Activated gamma-delta T cell treated with anti-CD3 and anti-CD28 coated beads, Interleukin-2, amount 50 U/mL, for 16 hours (primary cell): ENCODE results near the gene PRPF40A.

Experiments used
- DNase-seq: peaks from one replicate; pipeline ENCODE4 v3.0.0-alpha.2; 2020; ENCODE audit warnings: low read depth

PRPF40A gene

DNA sequence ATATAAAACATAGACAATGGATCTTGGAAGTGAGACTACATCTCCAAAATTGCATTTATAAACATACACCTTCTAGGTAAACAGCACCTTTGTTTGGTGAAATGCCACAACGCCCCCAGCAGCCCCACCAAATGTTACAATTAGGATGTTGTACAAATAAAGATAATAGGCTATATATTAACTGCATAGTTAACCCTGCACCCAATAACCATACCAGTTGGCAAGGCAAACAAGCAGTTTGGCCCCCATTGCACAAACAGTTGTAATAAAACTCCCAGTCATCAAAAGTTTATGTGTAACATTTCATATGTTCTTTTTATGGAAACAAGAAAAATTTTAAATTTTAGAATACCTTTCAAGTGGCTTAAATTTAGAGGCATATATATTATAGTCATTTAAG, 67.3 kb downstream of the PRPF40A start:
- DNase-seq: no peak

DNA sequence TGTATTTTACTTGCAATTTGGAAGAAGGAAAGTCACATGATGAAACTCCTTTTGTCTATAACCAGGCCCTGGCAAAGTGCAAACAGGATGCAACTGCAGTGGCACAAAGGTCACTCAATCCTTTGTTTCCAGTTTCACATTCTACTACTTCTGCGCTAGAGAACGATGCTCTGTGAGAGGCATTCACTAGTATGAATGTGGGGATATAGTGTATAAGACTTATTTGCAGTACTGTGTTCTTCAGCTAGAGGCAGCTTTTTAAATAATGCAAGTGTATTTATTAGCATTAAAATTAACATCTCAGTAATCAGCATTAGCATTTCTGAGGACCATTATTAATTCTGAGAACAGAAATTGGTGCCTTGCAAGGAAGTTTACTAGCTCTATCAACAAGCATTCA, 68.9 kb downstream of the PRPF40A start:
- DNase-seq: no peak

DNA sequence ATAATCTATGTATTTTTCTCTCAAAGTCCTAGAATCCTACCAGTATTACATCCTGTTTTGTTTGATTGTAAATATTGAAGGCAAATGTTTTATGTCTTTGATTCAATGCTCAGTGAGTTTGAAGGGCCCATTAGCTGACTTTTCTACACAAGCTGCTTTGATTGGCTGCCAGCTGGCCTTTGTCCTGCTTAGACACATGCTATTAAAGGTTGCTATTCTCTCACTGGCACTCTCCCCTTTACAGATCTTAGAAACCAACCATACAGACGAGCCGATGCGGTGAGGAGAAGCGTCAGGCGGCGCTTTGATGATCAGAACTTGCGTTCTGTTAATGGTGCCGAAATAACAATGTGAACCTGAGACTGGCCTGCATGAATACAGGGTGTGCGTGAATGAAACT, 69.7 kb downstream of the PRPF40A start:
- no peak for DNase-seq

DNA sequence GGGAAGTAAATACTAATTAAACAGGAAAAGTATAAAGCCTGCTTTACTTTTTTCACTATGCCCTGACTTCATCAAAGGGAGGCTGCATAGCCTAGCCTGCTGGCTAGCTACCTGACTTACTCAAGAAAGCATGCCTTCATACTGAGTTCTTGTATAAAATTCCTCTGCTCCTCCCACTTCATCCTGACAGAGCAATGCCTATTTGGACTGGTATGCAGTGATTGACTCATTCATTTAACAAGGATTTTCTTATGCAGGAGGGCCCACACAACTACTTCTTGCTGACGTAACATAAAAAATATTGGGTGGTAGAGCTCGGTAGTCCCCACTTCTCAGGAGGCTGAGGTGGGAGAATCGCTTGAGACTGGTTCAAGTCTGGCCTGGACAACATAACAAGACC, 70.5 kb downstream of the PRPF40A start:
- DNase-seq: no peak

DNA sequence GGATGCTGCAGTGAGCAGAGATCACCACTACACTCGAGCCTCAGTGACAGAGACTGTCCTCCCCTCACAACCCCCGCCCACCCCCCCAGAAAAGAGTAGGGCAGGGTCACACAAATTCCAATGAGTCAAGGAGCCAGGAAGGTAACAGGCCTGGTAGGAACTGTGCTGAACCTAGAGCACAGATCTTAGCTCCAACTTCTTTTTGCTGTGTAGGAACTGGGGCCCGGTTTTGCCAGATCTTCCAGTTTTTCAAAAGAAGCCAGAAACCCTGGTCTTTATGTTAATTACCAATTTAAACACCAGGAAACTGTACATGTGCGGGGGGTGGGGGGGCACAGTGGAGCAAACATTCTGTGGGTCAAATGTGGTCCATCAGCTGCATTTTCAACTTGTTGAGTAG, 71.0 kb downstream of the PRPF40A start:
- DNase-seq: no peak

DNA sequence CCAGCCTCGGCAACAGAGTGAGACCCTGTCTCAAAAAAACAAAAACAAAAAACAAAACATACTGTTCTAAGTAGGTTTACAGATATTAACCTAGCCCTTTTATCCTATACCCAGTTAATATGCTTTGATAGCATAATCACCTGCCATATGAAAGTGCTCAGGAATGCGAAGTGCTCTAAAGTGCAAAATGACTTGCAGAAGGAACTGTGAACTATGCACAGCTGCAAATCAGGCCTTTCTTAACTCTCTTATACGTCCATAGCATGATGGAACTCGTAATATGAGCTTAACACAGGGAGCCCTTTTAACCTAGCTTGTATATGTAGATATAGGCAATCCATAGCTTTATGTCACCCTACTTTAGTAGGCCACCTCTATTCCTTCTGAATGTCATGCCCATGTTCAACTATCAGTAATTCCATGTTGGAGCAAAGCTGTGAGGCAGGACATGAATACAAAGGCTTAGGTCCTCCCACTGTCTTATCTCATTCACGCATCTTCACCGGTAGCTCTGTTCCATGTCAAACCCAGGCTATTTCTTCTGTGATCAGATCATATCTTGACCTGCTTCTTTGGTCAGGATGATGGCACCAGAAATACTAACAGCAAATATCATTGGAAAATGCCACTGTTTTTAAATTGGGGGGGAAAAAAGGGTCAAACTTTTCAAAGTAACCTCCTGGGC, 72.9 kb downstream of the PRPF40A start:
- DNase-seq: no peak

DNA sequence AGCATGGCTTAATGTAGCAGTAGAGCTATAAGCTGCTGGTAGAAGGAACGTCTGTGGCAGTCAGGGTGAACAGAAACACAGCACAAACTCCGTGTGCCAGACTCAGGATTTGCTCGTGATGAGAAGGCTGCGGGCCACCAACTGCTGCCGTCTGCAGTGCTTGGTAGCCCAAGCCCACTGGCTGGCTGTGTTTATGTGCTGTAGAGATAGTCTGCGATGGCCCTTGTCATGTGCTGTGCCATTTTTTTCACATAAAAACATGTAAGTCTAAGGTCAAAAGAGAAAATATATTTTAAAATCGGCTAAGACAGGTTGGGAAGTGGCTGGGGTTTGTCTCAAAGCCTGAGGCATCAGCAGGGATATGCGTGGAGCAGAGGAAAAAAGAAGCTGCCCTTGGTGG, 78.7 kb downstream of the PRPF40A start:
- DNase-seq: no peak

DNA sequence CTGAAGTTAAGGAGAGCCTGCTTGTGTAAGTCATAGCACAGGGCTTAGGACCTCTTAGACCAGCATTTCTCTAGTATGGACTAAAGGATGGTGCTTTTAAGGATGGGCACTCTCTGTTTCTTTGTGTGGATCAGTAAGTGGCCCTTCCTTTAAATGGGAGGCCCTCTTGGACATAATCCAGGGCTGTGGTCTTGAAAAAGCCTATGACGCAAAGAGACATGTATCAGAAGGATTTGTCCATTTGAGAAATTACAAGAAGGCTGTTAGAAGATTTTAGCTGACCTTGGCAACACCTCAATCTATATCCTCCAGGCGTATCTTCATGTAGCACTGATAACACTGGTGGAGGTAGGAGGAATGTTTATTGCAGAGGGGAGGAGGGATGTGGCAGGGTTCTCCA, 79.2 kb downstream of the PRPF40A start:
- no peak for DNase-seq

DNA sequence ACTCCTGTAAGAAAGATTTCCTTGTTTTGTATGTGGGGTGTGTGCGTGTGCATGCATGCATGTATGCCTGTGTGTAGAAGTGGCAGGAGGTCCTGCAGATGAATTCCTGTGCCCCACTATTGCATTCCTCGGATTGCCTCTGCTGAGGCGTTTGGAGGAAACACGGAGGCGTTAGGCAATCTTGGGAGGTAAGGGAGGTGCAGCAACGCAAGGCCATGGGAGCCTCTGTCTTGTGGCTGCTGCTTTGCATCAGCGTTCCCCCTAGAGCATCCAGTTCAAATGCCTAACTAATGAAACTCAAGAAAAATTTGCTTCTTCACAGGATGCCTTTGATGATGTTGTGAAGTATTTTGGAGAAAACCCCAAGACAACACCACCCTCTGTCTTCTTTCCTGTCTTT, 80.0 kb downstream of the PRPF40A start:
- no peak for DNase-seq

DNA sequence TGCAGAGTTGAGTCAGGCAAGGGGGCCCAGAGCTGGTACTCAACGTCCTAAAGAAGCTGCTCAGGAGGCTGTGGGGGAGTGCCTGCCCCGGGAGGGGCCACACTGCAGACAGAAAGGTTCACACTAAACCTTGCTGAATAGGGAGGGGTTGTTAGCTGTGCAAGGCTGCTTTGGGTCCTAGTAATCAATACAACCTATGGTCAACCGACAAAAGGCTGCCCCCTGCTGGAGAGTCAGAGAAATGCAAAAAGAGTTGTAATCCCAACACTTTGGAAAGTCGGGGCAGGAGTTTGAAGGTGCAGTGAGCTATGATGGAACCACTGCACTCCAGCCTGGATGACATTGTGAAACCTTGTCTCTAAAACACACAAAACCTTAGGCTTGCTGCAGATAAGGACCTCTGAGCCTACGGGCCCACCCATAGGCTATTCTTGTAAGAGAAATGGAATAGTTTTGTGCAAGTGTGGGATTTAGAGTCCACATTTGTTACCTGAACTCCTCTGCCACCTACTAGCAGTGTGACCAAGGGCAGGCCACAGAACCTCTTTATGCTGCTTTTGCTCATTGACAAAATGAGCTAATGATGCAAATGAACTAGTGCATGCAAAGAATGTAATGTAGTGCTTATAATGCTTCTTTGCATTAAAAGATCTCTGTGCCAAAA, 81.5 kb downstream of the PRPF40A start:
- peak; percentile 41 for DNase-seq

DNA sequence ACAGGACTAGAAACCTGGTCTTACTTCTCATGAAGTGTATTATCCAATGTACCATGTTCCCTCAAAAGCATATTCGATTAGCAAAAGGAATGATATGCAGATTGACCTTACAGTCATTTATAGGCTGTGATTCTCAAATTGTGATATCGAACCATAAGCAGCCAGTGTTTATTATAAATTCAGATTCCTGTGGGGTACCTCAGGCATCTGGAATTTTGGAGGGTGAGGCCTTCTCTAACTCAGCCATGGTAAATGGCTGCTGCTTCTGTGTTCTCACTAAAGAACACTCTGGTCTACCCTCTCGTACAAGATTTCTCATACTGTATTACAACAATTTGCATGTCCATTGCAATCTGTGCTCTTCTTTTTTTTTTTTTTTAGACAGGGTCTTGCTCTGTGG, 84.5 kb downstream of the PRPF40A start:
- no peak for DNase-seq

DNA sequence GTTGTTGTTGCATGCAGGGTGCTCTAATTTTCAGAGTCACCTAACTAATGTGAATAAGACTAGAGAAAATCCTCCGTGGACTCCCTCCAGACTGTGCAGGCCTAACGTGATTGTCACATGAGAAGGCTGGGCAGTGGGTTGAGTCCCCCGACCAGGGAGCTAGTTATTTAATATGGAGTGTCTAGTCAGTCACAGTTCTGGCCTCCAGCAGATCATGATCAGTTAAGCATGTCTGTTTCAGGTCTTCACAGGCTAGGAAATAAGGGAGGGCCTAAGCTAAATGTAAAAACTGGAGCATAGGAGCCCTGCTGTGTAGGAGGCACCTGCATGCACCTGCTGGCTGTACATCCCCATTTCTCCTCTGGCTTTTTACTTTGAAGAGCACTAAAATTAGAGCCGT, 86.8 kb downstream of the PRPF40A start:
- no peak for DNase-seq

DNA sequence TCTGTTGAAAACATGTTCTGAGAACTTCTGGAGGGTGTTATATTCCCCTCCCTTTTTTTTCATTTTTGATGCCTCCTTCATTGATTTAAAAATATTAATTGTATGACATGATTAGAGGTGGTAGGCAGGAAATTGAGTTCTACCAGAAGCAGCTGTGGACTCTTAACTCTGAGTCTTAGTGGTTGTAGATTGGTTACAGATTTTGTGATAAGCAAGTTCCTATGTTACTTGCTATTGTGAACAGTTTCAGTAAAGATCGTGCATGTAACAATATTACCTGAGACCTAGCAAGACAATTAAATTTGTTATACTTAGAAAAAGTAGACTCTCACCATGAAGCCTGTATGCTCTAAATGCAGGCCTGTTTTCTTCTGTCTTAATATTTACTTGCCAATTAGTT, 88.1 kb downstream of the PRPF40A start:
- no peak for DNase-seq

DNA sequence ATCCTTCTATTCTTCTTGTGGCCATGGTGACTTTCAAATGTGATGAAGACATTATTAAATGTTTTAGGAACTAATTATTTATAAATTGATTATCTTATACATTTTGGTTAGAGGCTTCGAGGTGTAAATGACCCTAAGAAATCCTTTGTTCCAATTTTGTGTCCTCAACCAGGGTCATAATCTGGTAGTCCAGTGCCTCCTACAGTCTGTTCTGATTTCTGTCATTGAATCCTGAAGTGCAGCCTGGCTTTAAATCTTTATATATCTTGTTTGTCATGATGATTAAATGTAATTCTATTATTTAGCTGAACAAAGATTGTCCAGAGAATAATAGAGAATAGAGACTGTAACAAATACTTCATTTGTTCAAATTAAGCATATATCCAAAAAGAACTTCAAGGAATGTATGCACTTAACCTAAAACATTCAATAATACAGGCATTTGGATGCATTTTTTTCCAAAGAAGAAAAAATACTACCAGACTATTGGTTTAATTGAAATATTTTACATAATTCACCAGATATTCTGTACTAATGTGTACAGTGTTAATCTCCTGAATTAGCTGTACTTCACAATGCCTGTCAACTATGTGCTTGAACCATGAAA, 89.8 kb downstream of the PRPF40A start:
- no peak for DNase-seq

DNA sequence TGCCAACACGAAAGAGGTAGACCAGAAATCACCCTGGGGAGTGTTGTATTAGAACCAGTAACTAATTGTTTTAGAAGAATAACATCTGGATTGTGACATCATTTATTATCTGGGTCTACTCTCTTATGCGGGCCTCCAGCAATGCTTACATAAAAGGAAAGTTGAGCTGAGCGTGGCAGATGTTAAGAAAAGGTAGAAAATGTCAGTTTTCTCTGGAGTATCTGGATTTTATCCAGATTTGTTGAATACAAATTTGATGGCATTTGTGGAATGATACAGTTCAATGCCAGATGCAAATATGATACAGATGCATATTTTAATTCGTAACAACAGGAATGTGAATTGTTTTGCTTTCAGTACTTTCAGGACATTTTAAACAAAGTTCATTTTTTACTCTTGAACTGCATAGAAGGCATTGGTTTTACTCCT, 90.3 kb downstream of the PRPF40A start:
- no peak for DNase-seq

DNA sequence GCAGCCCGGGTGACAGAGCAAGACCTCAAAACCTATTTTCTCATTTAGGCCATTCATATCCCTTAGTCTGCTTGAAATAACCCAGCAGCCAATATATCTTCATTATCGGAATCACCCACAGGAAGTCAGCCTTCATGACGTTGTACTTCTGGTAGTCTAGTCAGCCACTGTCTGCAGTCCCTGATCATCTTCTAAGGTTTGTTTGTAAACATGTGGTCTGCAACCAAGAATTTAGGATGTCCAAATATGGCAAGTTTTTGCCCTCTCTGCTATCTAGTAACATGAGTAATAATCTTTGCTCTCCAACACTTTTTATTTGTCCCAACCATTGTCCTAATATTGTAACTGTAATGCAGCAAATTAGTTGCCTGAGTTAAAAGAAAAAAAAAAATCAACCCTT, 92.5 kb downstream of the PRPF40A start:
- no peak for DNase-seq

DNA sequence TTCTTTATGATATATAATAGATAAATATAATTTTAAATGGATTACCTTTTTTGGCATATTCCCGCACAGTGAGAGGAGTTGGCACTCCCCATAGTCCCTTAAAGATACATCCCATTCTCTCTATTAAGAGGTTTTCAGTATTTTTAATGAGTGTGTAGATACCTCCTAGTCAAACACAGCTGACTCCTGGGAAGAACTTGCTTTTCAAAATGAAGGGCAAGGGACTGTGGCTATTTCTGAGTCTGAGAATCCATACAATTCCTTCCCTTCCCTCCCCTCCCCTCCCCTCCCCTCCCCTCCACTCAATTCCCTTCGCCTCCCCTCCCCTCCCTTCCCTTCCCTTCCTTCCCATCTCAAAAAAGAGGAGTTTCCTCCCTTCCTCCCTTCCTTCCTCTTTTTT, 93.5 kb downstream of the PRPF40A start:
- DNase-seq: no peak

DNA sequence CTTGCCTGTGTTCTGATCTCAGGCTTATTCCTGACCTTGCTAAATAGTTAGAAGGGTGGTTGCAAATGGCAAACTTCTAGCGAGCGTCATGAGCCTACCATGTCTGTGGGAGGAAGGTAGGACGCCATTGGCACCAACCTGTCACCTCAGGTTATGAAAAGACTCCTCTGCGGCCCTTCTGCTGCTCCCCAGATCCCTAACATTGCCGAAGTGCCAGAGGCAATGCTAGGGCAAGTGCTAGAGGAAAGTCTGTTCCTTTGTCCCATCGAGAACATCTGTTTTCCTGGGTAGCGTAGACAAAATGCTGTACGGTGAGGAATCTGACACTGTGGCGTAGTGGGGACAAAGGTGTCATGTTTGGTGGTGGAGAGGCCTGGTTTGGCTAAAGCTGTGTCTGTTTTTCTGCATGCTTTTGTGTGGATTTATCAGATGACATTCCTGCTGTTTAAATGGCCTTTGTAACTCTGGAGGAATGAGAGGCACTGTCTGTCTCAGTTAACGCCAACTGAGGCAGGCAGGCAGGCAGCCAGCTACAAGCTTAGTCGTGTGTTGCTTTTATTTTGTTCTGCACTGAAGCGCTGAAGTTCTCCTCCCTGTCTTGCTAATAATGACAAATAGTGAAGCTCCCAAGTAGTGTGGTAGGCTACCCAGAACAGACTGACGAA, 94.1 kb downstream of the PRPF40A start:
- no peak for DNase-seq

DNA sequence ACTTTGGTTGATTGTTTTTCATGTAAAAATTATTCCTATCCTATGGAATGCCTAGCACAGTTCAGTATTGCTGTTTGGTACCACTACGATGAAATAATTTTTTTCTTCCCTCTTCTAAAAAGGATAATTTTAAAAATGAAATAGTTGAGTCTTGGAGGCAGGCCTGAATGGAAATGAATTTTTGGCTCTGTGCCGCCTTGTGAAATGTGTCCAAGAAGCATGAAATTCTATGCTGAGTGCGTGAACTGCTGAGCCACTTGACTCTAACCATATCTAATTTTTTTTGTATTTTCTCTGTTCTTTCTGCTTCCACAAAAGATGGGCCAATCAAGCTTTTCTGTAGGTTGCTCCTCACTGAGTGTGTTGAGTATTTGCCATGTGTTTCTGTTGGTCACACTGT, 95.0 kb downstream of the PRPF40A start:
- no peak for DNase-seq

DNA sequence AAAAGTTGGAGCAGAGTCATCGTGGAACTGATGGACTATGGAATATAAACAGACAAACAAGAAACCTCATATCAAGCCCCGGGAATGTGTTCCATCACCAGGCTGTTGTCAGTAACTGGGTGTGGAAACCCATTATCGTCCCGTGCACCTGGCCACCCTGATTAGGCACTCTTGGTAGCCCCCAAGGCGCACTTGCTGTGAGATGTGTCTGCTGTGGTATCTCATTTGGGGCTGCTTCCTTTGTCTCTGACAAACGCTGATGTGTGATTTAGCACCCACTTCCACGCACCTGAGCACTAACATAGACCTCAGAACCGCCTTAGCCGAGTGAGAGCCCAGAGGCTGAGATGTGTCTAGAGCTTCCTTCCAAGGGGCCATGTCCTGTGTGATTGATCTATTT, 96.3 kb downstream of the PRPF40A start:
- no peak for DNase-seq

DNA sequence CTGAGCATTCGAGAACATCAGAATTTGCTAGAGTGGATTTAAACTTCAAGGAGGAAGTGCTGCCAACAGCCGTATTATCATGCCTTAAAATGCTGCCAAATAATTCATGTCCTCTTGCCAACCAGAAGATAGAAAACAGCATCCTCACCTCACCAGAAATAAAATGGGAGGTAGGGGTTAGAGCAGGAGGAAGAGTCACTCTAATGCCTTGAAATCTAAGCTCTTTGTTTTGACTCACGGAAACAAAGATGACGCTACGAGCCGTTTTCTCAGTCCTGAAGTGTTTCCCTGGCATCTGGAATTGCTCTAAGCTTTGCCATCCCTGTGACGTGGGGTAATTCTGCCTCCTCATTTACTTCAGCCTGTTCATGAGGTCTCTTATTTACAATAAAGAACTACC, 97.1 kb downstream of the PRPF40A start:
- no peak for DNase-seq

DNA sequence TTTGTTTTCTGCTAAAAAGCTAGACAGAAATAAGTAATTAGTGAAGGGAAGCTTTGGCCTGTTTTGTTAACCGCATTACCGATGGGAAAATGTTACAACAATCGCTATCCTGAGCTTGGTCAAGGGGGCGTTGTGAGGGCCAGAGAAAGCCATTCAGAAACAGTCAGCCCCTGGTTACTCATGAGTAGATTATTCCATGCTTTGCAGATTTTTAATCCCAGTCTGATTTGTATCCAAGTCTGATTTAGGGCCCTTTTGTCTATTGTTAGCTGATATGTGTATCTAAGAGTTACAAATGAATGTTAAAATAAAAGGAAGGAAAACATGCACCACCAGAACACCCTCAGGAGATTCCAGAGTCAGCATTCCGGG, 99.1 kb downstream of the PRPF40A start:
- no peak for DNase-seq

DNA sequence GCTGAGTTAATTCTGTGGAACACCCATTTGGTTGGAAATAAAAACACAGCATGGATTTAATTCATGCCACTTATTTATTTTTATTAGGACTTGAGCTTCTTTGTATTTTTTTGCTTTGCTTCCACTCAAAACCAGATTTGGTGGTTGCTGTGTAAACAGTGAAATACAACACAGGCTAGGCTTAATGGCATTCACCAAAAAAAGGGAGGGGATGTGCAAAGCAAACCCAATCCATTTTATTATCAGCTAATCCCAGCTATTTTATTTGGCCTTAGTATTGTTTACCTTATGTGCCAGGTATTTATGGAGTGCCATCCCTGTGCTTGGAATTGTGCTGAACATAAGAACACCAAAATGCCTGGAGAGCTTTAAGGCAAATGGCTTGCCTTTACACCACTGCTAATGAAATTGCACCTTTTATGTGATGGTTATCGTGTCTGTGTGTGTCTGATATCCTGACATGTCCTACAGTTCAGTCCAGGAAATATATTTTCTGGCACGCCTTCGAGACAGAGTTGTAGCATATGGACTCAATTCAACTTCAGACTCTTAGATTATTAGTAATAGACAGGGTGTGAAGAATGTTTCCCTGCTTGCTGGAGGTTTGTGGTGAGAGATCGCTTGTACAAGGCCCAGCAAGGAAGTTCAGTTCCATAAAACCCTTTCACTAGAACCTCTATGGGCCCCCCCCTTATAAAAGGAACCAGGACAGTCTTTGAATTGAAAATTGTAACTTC, 99.6 kb downstream of the PRPF40A start:
- DNase-seq: no peak
